Measurements from ENCODE around the gene SUDS3.

Gene SUDS3

GRCh38 chr12:118425364-118425763, 49.0 kb downstream of the SUDS3 start:
- Histone ChIP-seq H3K4me2 (ENCODE audit: insufficient read depth, low read length, poor library complexity, severe bottlenecking) (no peak overlapping the region), H3K9me3 (replicated peaks in 1 of 2; ENCODE audit: control insufficient read depth in 2 of 2, insufficient read depth in 1 of 2, low read depth in 1 of 2, low read length in 2 of 2) (peaks cover 0 to 3% of the 10 kb centered on the region in 2 donors), H2BK12ac (ENCODE audit: low read length) (no peak overlapping the region), H2BK15ac (ENCODE audit: low read length) (no peak overlapping the region), H3K79me1 (ENCODE audit: low read depth, low read length) (peaks cover 1% of the 10 kb centered on the region), H2BK120ac (ENCODE audit: low read depth, low read length) (no peak overlapping the region), H3K27ac (replicated peaks; ENCODE audit: low read length) (no peak overlapping the region), H3K9ac (ENCODE audit: low read depth, low read length, poor library complexity) (no peak overlapping the region), H2AK5ac (ENCODE audit: low read depth, low read length) (no peak overlapping the region), H3K23ac (ENCODE audit: low read depth, low read length, poor library complexity) (no peak overlapping the region), H3K27me3 (ENCODE audit: control insufficient read depth in 3 of 3, insufficient read depth in 3 of 3, low read depth in 1 of 3, low read length in 3 of 3) (peaks cover 0 to 2% (median 0%) of the 10 kb centered on the region in 3 experiments), H3K36me3 (replicated peaks in 1 of 2; ENCODE audit: control insufficient read depth in 2 of 2, insufficient read depth in 2 of 2, low read length in 2 of 2) (no peaks in the 10 kb centered on the region), H3K4ac (ENCODE audit: low read length) (no peak overlapping the region), H3K18ac (ENCODE audit: low read length) (no peak overlapping the region), H2AFZ (ENCODE audit: low read length) (no peak overlapping the region), H3K4me3 (ENCODE audit: low read length in 2 of 2) (no peak overlapping the region), H3K4me1 (ENCODE audit: control insufficient read depth in 2 of 2, insufficient read depth in 1 of 2, low read depth in 1 of 2, low read length in 2 of 2) (no peaks in the 10 kb centered on the region), H4K8ac (ENCODE audit: low read depth, low read length) (no peak overlapping the region), H3K14ac (ENCODE audit: low read length) (no peak overlapping the region), H2BK5ac (ENCODE audit: low read length) (no peak overlapping the region), H4K91ac (ENCODE audit: low read depth, low read length, poor library complexity) (no peak overlapping the region)
- DNase-seq (ENCODE audit: low spot score) = no peak
- WGBS, 2 donors (ENCODE audit: extremely low coverage in 2 of 2, insufficient read length in 2 of 2, insufficient replicate concordance in 1 of 2) = no CpG with 5 or more reads among the region's 4 CpGs

GRCh38 chr12:118427819-118428218, 51.5 kb downstream of the SUDS3 start:
- Histone ChIP-seq H2BK5ac (ENCODE audit: low read length) (no peak overlapping the region), H3K79me1 (ENCODE audit: low read depth, low read length) (peaks cover 1% of the 10 kb centered on the region), H2BK120ac (ENCODE audit: low read depth, low read length) (no peak overlapping the region), H4K8ac (ENCODE audit: low read depth, low read length) (no peak overlapping the region), H3K4ac (ENCODE audit: low read length) (no peak overlapping the region), H3K4me3 (ENCODE audit: low read length in 2 of 2) (no peak overlapping the region), H2BK15ac (ENCODE audit: low read length) (no peak overlapping the region), H3K14ac (ENCODE audit: low read length) (no peak overlapping the region), H2AK5ac (ENCODE audit: low read depth, low read length) (no peak overlapping the region), H2BK12ac (ENCODE audit: low read length) (no peak overlapping the region), H2AFZ (ENCODE audit: low read length) (no peak overlapping the region), H4K91ac (ENCODE audit: low read depth, low read length, poor library complexity) (no peak overlapping the region), H3K4me2 (ENCODE audit: insufficient read depth, low read length, poor library complexity, severe bottlenecking) (no peak overlapping the region), H3K9ac (ENCODE audit: low read depth, low read length, poor library complexity) (no peak overlapping the region), H3K23ac (ENCODE audit: low read depth, low read length, poor library complexity) (no peak overlapping the region), H3K27ac (replicated peaks; ENCODE audit: low read length) (no peak overlapping the region), H3K4me1 (ENCODE audit: control insufficient read depth in 2 of 2, insufficient read depth in 1 of 2, low read depth in 1 of 2, low read length in 2 of 2) (no peaks in the 10 kb centered on the region), H3K9me3 (replicated peaks in 1 of 2; ENCODE audit: control insufficient read depth in 2 of 2, insufficient read depth in 1 of 2, low read depth in 1 of 2, low read length in 2 of 2) (peaks cover 0 to 3% of the 10 kb centered on the region in 2 donors), H3K36me3 (replicated peaks in 1 of 2; ENCODE audit: control insufficient read depth in 2 of 2, insufficient read depth in 2 of 2, low read length in 2 of 2) (no peaks in the 10 kb centered on the region), H3K27me3 (ENCODE audit: control insufficient read depth in 3 of 3, insufficient read depth in 3 of 3, low read depth in 1 of 3, low read length in 3 of 3) (peaks cover 0 to 2% (median 0%) of the 10 kb centered on the region in 3 experiments), H3K18ac (ENCODE audit: low read length) (no peak overlapping the region)
- DNase-seq (ENCODE audit: low spot score) = no peak
- no CpG with 5 or more reads among the region's 3 CpGs for WGBS, 2 donors (ENCODE audit: extremely low coverage in 2 of 2, insufficient read length in 2 of 2, insufficient replicate concordance in 1 of 2)

DNA sequence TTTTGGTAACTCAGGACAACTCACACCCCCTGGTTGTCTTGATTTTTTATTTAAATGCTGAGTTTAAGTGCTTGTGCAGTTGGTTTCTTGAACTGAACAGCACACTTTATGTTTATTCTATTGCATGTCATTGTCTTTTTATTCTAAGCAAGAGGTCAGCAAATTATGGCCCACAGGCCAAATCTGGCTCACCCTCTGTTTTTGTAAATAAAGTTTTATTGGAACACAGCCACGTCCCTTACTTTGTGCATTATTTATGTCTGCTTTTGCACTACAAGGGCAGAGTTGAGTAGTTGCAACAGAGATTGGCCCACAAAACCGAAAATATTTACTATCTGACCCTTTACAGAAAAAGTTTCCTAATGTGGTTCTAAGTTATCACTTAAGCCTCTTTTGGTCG, 52.3 kb downstream of the SUDS3 start:
- no peak overlapping the region for H2BK5ac ChIP-seq (ENCODE audit: low read length)
- 100% methylated on average over 1 of the region's 3 CpGs for WGBS, 2 donors (ENCODE audit: extremely low coverage in 2 of 2, insufficient read length in 2 of 2, insufficient replicate concordance in 1 of 2)
- no peak overlapping the region for H3K23ac ChIP-seq (ENCODE audit: low read depth, low read length, poor library complexity)
- H2BK120ac ChIP-seq (ENCODE audit: low read depth, low read length) = no peak overlapping the region
- no peak overlapping the region for H3K27ac ChIP-seq (replicated peaks; ENCODE audit: low read length)
- H3K4me1 ChIP-seq (ENCODE audit: control insufficient read depth in 2 of 2, insufficient read depth in 1 of 2, low read depth in 1 of 2, low read length in 2 of 2) = no peaks in the 10 kb centered on the region
- no peak overlapping the region for H3K18ac ChIP-seq (ENCODE audit: low read length)
- no peak overlapping the region for H4K8ac ChIP-seq (ENCODE audit: low read depth, low read length)
- no peaks in the 10 kb centered on the region for H3K36me3 ChIP-seq (replicated peaks in 1 of 2; ENCODE audit: control insufficient read depth in 2 of 2, insufficient read depth in 2 of 2, low read length in 2 of 2)
- H3K27me3 ChIP-seq (ENCODE audit: control insufficient read depth in 3 of 3, insufficient read depth in 3 of 3, low read depth in 1 of 3, low read length in 3 of 3) = peaks cover 0 to 2% (median 0%) of the 10 kb centered on the region in 3 experiments
- no peak overlapping the region for H2BK15ac ChIP-seq (ENCODE audit: low read length)
- H3K4ac ChIP-seq (ENCODE audit: low read length) = no peak overlapping the region
- H3K79me1 ChIP-seq (ENCODE audit: low read depth, low read length) = peaks cover 1% of the 10 kb centered on the region
- no peak overlapping the region for H2BK12ac ChIP-seq (ENCODE audit: low read length)
- H2AK5ac ChIP-seq (ENCODE audit: low read depth, low read length) = no peak overlapping the region
- H4K91ac ChIP-seq (ENCODE audit: low read depth, low read length, poor library complexity) = no peak overlapping the region
- H3K4me3 ChIP-seq (ENCODE audit: low read length in 2 of 2) = no peak overlapping the region
- H3K4me2 ChIP-seq (ENCODE audit: insufficient read depth, low read length, poor library complexity, severe bottlenecking) = no peak overlapping the region
- H2AFZ ChIP-seq (ENCODE audit: low read length) = no peak overlapping the region
- no peak overlapping the region for H3K9ac ChIP-seq (ENCODE audit: low read depth, low read length, poor library complexity)
- peaks cover 0 to 3% of the 10 kb centered on the region in 2 donors for H3K9me3 ChIP-seq (replicated peaks in 1 of 2; ENCODE audit: control insufficient read depth in 2 of 2, insufficient read depth in 1 of 2, low read depth in 1 of 2, low read length in 2 of 2)
- DNase-seq (ENCODE audit: low spot score) = no peak
- no peak overlapping the region for H3K14ac ChIP-seq (ENCODE audit: low read length)

GRCh38 chr12:118429688-118430383, 53.5 kb downstream of the SUDS3 start:
- Histone ChIP-seq H2BK15ac (ENCODE audit: low read length) (no peak overlapping the region), H2AK5ac (ENCODE audit: low read depth, low read length) (no peak overlapping the region), H3K4ac (ENCODE audit: low read length) (no peak overlapping the region), H2BK5ac (ENCODE audit: low read length) (no peak overlapping the region), H3K36me3 (replicated peaks in 1 of 2; ENCODE audit: control insufficient read depth in 2 of 2, insufficient read depth in 2 of 2, low read length in 2 of 2) (no peaks in the 10 kb centered on the region), H3K79me1 (ENCODE audit: low read depth, low read length) (peaks cover 1% of the 10 kb centered on the region), H3K9me3 (replicated peaks in 1 of 2; ENCODE audit: control insufficient read depth in 2 of 2, insufficient read depth in 1 of 2, low read depth in 1 of 2, low read length in 2 of 2) (peaks cover 0 to 3% of the 10 kb centered on the region in 2 donors), H3K4me2 (ENCODE audit: insufficient read depth, low read length, poor library complexity, severe bottlenecking) (no peak overlapping the region), H3K14ac (ENCODE audit: low read length) (no peak overlapping the region), H4K8ac (ENCODE audit: low read depth, low read length) (no peak overlapping the region), H3K23ac (ENCODE audit: low read depth, low read length, poor library complexity) (no peak overlapping the region), H3K18ac (ENCODE audit: low read length) (no peak overlapping the region), H3K9ac (ENCODE audit: low read depth, low read length, poor library complexity) (no peak overlapping the region), H2BK12ac (ENCODE audit: low read length) (no peak overlapping the region), H2BK120ac (ENCODE audit: low read depth, low read length) (no peak overlapping the region), H3K27ac (replicated peaks; ENCODE audit: low read length) (no peak overlapping the region), H3K27me3 (ENCODE audit: control insufficient read depth in 3 of 3, insufficient read depth in 3 of 3, low read depth in 1 of 3, low read length in 3 of 3) (peaks cover 0 to 2% (median 0%) of the 10 kb centered on the region in 3 experiments), H2AFZ (ENCODE audit: low read length) (no peak overlapping the region), H4K91ac (ENCODE audit: low read depth, low read length, poor library complexity) (no peak overlapping the region), H3K4me3 (ENCODE audit: low read length in 2 of 2) (no peak overlapping the region), H3K4me1 (ENCODE audit: control insufficient read depth in 2 of 2, insufficient read depth in 1 of 2, low read depth in 1 of 2, low read length in 2 of 2) (no peaks in the 10 kb centered on the region)
- DNase-seq (ENCODE audit: low spot score) = no peak
- no CpG with 5 or more reads among the region's 7 CpGs for WGBS, 2 donors (ENCODE audit: extremely low coverage in 2 of 2, insufficient read length in 2 of 2, insufficient replicate concordance in 1 of 2)
